Activated CD4-positive, CD25-positive, alpha-beta regulatory T cell treated with anti-CD3 and anti-CD28 coated beads, Interleukin-2, amount 50 U/mL, for 72 hours (primary cell): Measurements from ENCODE around the gene RAD23B.
"Not testable (repeated sequence)": the region's sequence is repeated elsewhere in the genome, so short reads cannot be mapped to it uniquely, and the experiment has no call there.

Source experiments
- DNase-seq: peaks from one replicate; pipeline ENCODE4 v3.0.0; 2021

The RAD23B gene

GRCh38 chr9:107294756-107295155, 11.7 kb downstream of the RAD23B start:
- no peak for DNase-seq

- no peak for DNase-seq
Observed at GRCh38 chr9:107295995-107296394, 12.9 kb downstream of the RAD23B start.

- DNase-seq: not testable (repeated sequence)
Observed at GRCh38 chr9:107296592-107296991, 13.5 kb downstream of the RAD23B start.

GRCh38 chr9:107299437-107299836, 16.4 kb downstream of the RAD23B start:
- no peak for DNase-seq

GRCh38 chr9:107306308-107306707, 23.2 kb downstream of the RAD23B start:
- DNase-seq: no peak

- DNase-seq: no peak
Observed at GRCh38 chr9:107307331-107307730, 24.3 kb downstream of the RAD23B start.

GRCh38 chr9:107308461-107308860, 25.4 kb downstream of the RAD23B start:
- DNase-seq: no peak

- no peak for DNase-seq
Observed at GRCh38 chr9:107309271-107309670, 26.2 kb downstream of the RAD23B start.

- DNase-seq: no peak
Observed at GRCh38 chr9:107312376-107313050, 29.4 kb downstream of the RAD23B start.

GRCh38 chr9:107313555-107314096, 30.5 kb downstream of the RAD23B start:
- no peak for DNase-seq

GRCh38 chr9:107314763-107315162, 31.7 kb downstream of the RAD23B start:
- DNase-seq: no peak

GRCh38 chr9:107316795-107317661, 33.9 kb downstream of the RAD23B start:
- no peak for DNase-seq

GRCh38 chr9:107322643-107323042, 39.6 kb downstream of the RAD23B start:
- no peak for DNase-seq

- no peak for DNase-seq
Observed at GRCh38 chr9:107323836-107324585, 40.9 kb downstream of the RAD23B start.

GRCh38 chr9:107325842-107326241, 42.8 kb downstream of the RAD23B start:
- no peak for DNase-seq

- no peak for DNase-seq
Observed at GRCh38 chr9:107328510-107328909, 45.4 kb downstream of the RAD23B start.

- no peak for DNase-seq
Observed at GRCh38 chr9:107330420-107330819, 47.3 kb downstream of the RAD23B start.

- DNase-seq: no peak
Observed at GRCh38 chr9:107332883-107333282, 49.8 kb downstream of the RAD23B start.

- DNase-seq: no peak
Observed at GRCh38 chr9:107333363-107333762, 50.3 kb downstream of the RAD23B start.

- DNase-seq: no peak
Observed at GRCh38 chr9:107334103-107334776, 51.2 kb downstream of the RAD23B start.

- no peak for DNase-seq
Observed at GRCh38 chr9:107335331-107335730, 52.3 kb downstream of the RAD23B start.

- no peak for DNase-seq
Observed at GRCh38 chr9:107336718-107337360, 53.8 kb downstream of the RAD23B start.
